HCT116 (cell line): ENCODE data around the gene DCST2. TPM values are rescaled to one million over a fixed set of nuclear protein-coding genes. Genes with fewer than 3 reads are reported as not detected.

ENCODE experiments used
- ATAC-seq: fragments of 200-7000 bp; cut with Tn5 transposase; 2 replicates; pipeline ENCODE4 v1.9.1; 2020; ENCODE audit warnings: mild to moderate bottlenecking, moderate library complexity
- BruUV-seq: library from RNA; stranded (reverse); fragments of 400-500 nt; replicated peaks from 2 replicates; lab custom pipeline; 2021; lab: Mats Ljungman, UMichigan
- CTCF ChIA-PET: fragments of 300-600 bp; sonication (Branson Sonifier 250); formaldehyde crosslinking; loops from one replicate; lab custom pipeline; 2021; ENCODE audit warnings: antibody characterized with exemption; lab: Charles Lee
- POLR2A ChIA-PET: fragments of 300-600, 350-600 bp; sonication (Branson Sonifier 250); formaldehyde crosslinking; loops from one replicate; lab custom pipeline; 2021; ENCODE audit warnings: antibody characterized with exemption; lab: Charles Lee
- RAD21 ChIA-PET, 2 experiments: fragments of 300-600 bp; sonication (Branson Sonifier 250); formaldehyde crosslinking; loops; one replicate each; lab custom pipeline; 2023; ENCODE audit warnings: low total read pairs in 2 of 2; ENCODE audit not compliant: uncharacterized antibody in 2 of 2, unreplicated experiment in 2 of 2, low non-redundant PET in 1 of 2; lab: Charles Lee
- DNase-seq: peaks from one replicate; pipeline ENCODE4 v3.0.0-alpha.2; 2010; ENCODE audit warnings: low read depth, low spot score
- H2AFZ ChIP-seq: fragments of 200-600 bp; shearing (Covaris generic), sonication (generic); 2 replicates; pipeline ENCODE4 v1.6.1; 2017; ENCODE audit warnings: low read depth, mixed run types, mixed read lengths, antibody characterized with exemption, low read length; ENCODE audit not compliant: poor library complexity, severe bottlenecking
- H3K27ac ChIP-seq: 2 replicates; pipeline ENCODE4 v1.5.1; 2012; ENCODE audit warnings: low read depth, low read length
- H3K27me3 ChIP-seq: fragments of 200-600 bp; sonication (generic); 2 replicates; pipeline ENCODE4 v1.6.1; 2016; ENCODE audit warnings: mixed run types, low read length, mixed read lengths; ENCODE audit not compliant: insufficient read depth
- H3K36me3 ChIP-seq, 2 experiments: fragments of 200-500 bp in 1 of 2; fragments of 200-600 bp in 1 of 2; sonication (Bioruptor generic) in 1 of 2; sonication (generic) in 1 of 2; 2 replicates each; pipeline versions ENCODE4 v1.5.1 to v1.6.1; 2014 to 2016; ENCODE audit warnings: low read length in 2 of 2, inconsistent platforms in 1 of 2, mixed read lengths in 1 of 2, mixed run types in 1 of 2; ENCODE audit not compliant: insufficient read depth in 2 of 2, control insufficient read depth in 1 of 2
- H3K4me1 ChIP-seq, 2 experiments: fragments of 200-600 bp in 1 of 2; sonication (generic) in 1 of 2; 2 replicates each; pipeline versions ENCODE4 v1.5.1 to v1.6.1; 2012 to 2017; ENCODE audit warnings: low read length in 2 of 2, inconsistent platforms in 1 of 2, mild to moderate bottlenecking in 1 of 2, mixed read lengths in 1 of 2, mixed run types in 1 of 2, moderate library complexity in 1 of 2; ENCODE audit not compliant: insufficient read depth in 2 of 2, control insufficient read depth in 1 of 2
- H3K4me2 ChIP-seq: fragments of 200-600 bp; sonication (generic); 2 replicates; pipeline ENCODE4 v1.6.1; 2017; ENCODE audit warnings: mixed run types, low read length, mixed read lengths
- H3K4me3 ChIP-seq, 2 experiments: fragments of 200-600 bp in 1 of 2; sonication (generic) in 1 of 2; replicated peaks in 1 of 2; 2 replicates each; pipeline ENCODE4 v1.5.1; 2011 to 2016; ENCODE audit warnings: low read length in 2 of 2, control low read depth in 1 of 2, low read depth in 1 of 2, mild to moderate bottlenecking in 1 of 2, mixed read lengths in 1 of 2, mixed run types in 1 of 2
- H3K79me2 ChIP-seq: fragments of 200-600 bp; sonication (generic); 2 replicates; pipeline ENCODE4 v1.6.1; 2017; ENCODE audit warnings: mild to moderate bottlenecking, mixed run types, low read length, moderate library complexity, mixed read lengths; ENCODE audit not compliant: insufficient read depth
- H3K9ac ChIP-seq: fragments of 200-600 bp; sonication (generic); 2 replicates; pipeline ENCODE4 v1.6.1; 2016; ENCODE audit warnings: low read length, mixed read lengths
- H3K9me2 ChIP-seq: fragments of 200-600 bp; sonication (generic), shearing (Covaris generic); 2 replicates; pipeline ENCODE4 v1.6.1; 2017; ENCODE audit warnings: mixed run types, mild to moderate bottlenecking, moderate library complexity; ENCODE audit not compliant: insufficient read depth
- H3K9me3 ChIP-seq, 2 experiments: fragments of 200-500 bp in 1 of 2; fragments of 200-600 bp in 1 of 2; sonication (Bioruptor generic) in 1 of 2; sonication (generic) in 1 of 2; 2 replicates each; pipeline ENCODE4 v1.6.1; 2014 to 2017; ENCODE audit warnings: low read length in 2 of 2, mixed read lengths in 2 of 2, inconsistent platforms in 1 of 2, low read depth in 1 of 2, mild to moderate bottlenecking in 1 of 2, mixed run types in 1 of 2, moderate library complexity in 1 of 2; ENCODE audit not compliant: control insufficient read depth in 1 of 2, insufficient read depth in 1 of 2
- H4K20me1 ChIP-seq: fragments of 200-600 bp; sonication (generic), shearing (Covaris generic); 2 replicates; pipeline ENCODE4 v1.6.1; 2017; ENCODE audit warnings: mixed run types, mild to moderate bottlenecking, moderate library complexity; ENCODE audit not compliant: insufficient read depth
- ATF3 ChIP-seq: IDR thresholded peaks from 2 replicates; pipeline ENCODE4 v1.6.1; 2012
- CEBPB ChIP-seq: IDR thresholded peaks from 2 replicates; pipeline ENCODE4 v1.6.1; 2012; ENCODE audit warnings: low read depth
- CTCF ChIP-seq, 3 experiments: fragments of 200-600 bp in 1 of 3; sonication (generic) in 1 of 3; IDR thresholded peaks in 2 of 3; conservative IDR thresholded peaks in 1 of 3; 2 replicates each; pipeline ENCODE4 v1.5.1; 2012 to 2017; ENCODE audit warnings: low read depth in 2 of 3, low read length in 2 of 3, antibody characterized with exemption in 1 of 3, borderline replicate concordance in 1 of 3, control low read depth in 1 of 3, mild to moderate bottlenecking in 1 of 3, mixed read lengths in 1 of 3, mixed run types in 1 of 3, moderate library complexity in 1 of 3; ENCODE audit not compliant: insufficient read depth in 1 of 3
- EGR1 ChIP-seq: IDR thresholded peaks from 2 replicates; pipeline ENCODE4 v1.6.1; 2012; ENCODE audit warnings: low read depth
- ELF1 ChIP-seq: IDR thresholded peaks from 2 replicates; pipeline ENCODE4 v1.6.1; 2012; ENCODE audit warnings: low read depth, borderline replicate concordance
- EZH2 ChIP-seq: fragments of 200-600 bp; sonication (generic); IDR thresholded peaks from 2 replicates; pipeline ENCODE4 v1.6.1; 2017; ENCODE audit warnings: antibody characterized with exemption, mixed run types
- EZH2phosphoT487 ChIP-seq: fragments of 200-600 bp; IDR thresholded peaks from 2 replicates; pipeline ENCODE4 v1.6.1; 2018; ENCODE audit warnings: antibody characterized with exemption, borderline replicate concordance
- FOSL1 ChIP-seq: IDR thresholded peaks from 2 replicates; pipeline ENCODE4 v1.6.1; 2012; ENCODE audit warnings: low read depth
- POLR2AphosphoS5 ChIP-seq: IDR thresholded peaks from 2 replicates; pipeline ENCODE4 v1.6.1; 2011; ENCODE audit warnings: mild to moderate bottlenecking, low read depth, low read length, moderate library complexity
- REST ChIP-seq: IDR thresholded peaks from 2 replicates; pipeline ENCODE4 v1.6.1; 2012; ENCODE audit warnings: low read depth
- SRF ChIP-seq: IDR thresholded peaks from 2 replicates; pipeline ENCODE4 v1.6.1; 2012; ENCODE audit warnings: low read depth
- TCF7L2 ChIP-seq: IDR thresholded peaks from 2 replicates; pipeline ENCODE4 v1.7.0; 2011; ENCODE audit warnings: borderline replicate concordance, inconsistent platforms; ENCODE audit not compliant: insufficient read depth, insufficient read length; ENCODE audit errors: extremely low read depth
- YY1 ChIP-seq: IDR thresholded peaks from 2 replicates; pipeline ENCODE4 v1.6.1; 2011; ENCODE audit warnings: low read length, low read depth, moderate library complexity, mild to moderate bottlenecking; ENCODE audit not compliant: insufficient replicate concordance; ENCODE audit errors: extremely low read depth
- ZBTB33 ChIP-seq: IDR thresholded peaks from 2 replicates; pipeline ENCODE4 v1.6.1; 2011; ENCODE audit warnings: mild to moderate bottlenecking, low read length, moderate library complexity; ENCODE audit not compliant: insufficient replicate concordance; ENCODE audit errors: extremely low read depth
- ZFX ChIP-seq: fragments of 450-650 bp; IDR thresholded peaks from 2 replicates; pipeline ENCODE4 v1.6.1; 2017
- intact Hi-C: fragments of 100-400 bp; cut with micrococcal nuclease; formaldehyde crosslinking; loops from 2 replicates; pipeline ENCODE4 v1.10.0; 2022
- total RNA-seq: library from RNA; stranded (reverse); gene quantifications from one replicate; pipeline ENCODE4 v1.2.1, GENCODE V29; 2021; ENCODE audit not compliant: unreplicated experiment

DCST2 gene
- total RNA-seq, 1 experiment from 2014 or later: 2.0 TPM

- no peak for ATAC-seq
- ChIA-PET POLR2A (no interaction called here), CTCF (no interaction called here), RAD21 (no interaction called here)
- H3K9me3 ChIP-seq: no peaks in the 10 kb centered on the region
- intact Hi-C loops: no loop called here
- no peaks in the 10 kb centered on the region for H3K27me3 ChIP-seq
- no peak overlapping the region for H3K9ac ChIP-seq
- no peaks in the 10 kb centered on the region for H4K20me1 ChIP-seq
- no peaks in the 10 kb centered on the region for H3K36me3 ChIP-seq
- H3K79me2 ChIP-seq: no peaks in the 10 kb centered on the region
- no peak overlapping the region for H3K27ac ChIP-seq
- H2AFZ ChIP-seq: no peak overlapping the region
- no peak overlapping the region for H3K4me3 ChIP-seq
- no peak for DNase-seq
- no TSS peak for BruUV-seq
- TF ChIP-seq ELF1 (no peak), ZFX (no peak), TCF7L2 (no peak), YY1 (no peak), FOSL1 (no peak), EZH2phosphoT487 (no peak), CEBPB (no peak), POLR2AphosphoS5 (no peak), ZBTB33 (no peak), ATF3 (no peak), REST (no peak), SRF (no peak), EGR1 (no peak), EZH2 (no peak), CTCF (IDR thresholded peaks at IDR 0.05 in 2 of 3, conservative IDR thresholded peaks at IDR 0.05 in 1 of 3; ENCODE audit: borderline replicate concordance in 1 of 3, insufficient read depth in 1 of 3, low read depth in 2 of 3, low read length in 2 of 3) (no peak)
- peaks cover 8 to 24% of the 10 kb centered on the region in 2 experiments for H3K4me1 ChIP-seq
- H3K9me2 ChIP-seq: no peaks in the 10 kb centered on the region
- H3K4me2 ChIP-seq: no peak overlapping the region
Observed at GRCh38 chr1:155040358-155041093, 6.9 kb upstream of the DCST2 start.
